Left forelimb (tissue), 1 donor: Measurements from ENCODE around the gene SEMA4D.

Experiments
- DNase-seq: peaks from one replicate; pipeline ENCODE4 v3.0.0-alpha.2; 2018; ENCODE audit warnings: low spot score

The SEMA4D gene

DNA sequence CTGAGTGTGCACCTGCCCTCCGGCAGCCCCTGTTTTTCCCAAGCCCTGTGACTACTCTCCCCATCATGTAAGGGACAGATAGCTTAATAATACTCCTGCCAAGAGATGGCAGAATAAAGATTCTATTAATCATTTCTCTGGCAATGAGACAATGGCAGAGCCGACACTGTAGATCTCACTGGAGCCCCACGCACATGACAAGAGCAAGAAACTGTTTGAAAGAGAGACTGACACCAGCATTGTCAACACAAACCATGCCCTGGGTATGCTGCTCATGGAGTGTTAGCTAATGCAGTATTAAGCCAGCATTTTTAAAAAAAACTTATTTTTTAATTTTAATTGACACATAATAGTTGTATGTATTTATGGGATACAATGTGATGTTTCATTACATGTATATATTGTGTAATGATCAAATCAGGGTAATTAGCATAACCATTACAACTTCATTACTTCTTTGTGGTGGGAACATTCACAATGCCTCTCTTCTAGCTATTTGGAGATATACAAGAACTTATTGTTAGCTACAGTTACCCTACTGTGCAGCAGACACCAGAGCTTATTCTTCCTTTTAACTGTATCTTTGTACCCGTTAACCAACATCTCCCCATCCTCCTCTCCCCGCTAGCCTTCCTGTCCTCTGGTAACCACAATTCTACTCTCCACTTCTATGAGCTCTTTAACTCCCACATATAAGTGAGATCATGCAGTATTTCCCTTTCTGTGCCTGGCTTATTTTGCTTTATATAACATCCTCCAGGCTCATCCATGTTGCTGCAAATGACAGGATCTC lies 31.5 kb upstream of the SEMA4D start:
- no peak for DNase-seq

DNA sequence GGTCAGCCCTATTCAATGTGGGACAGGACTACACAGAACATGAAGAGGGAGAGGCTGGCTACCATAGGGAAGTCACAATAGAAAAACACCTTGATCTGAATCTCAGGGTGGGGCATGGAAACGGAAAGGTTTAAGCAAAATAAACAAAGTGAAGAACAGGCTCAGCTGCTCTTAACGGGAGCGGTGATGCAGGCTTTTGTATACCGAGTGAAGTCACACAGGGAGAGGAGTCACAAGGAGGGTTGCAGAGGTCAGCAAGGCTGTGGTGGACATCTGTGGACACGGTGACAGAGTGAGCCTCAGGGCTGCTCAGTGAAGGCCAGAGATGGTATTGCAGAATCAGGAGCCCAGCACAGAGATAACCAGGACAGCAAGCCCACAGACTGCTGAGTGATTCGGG lies 30.6 kb upstream of the SEMA4D start:
- DNase-seq = peak; percentile 20

DNA sequence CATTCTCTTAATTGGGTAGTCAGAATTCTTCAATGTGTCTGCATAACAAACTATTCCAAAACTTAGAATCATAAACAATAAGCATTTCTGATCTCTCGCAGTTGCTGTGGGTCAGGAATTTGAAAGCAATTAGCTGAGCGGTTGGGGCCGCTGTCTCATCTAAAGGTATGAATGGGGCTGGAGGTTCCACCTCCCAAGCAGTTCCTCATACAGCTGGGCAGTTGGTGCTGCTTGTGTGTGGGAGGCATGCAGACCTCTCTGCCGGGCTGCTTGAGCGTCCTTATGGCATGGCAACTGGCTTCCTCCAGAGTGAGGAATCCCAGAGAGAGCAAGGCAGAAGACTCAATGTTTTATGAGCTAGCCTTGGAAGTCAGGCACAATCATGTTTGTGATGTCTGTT lies 30.2 kb upstream of the SEMA4D start:
- no peak for DNase-seq

DNA sequence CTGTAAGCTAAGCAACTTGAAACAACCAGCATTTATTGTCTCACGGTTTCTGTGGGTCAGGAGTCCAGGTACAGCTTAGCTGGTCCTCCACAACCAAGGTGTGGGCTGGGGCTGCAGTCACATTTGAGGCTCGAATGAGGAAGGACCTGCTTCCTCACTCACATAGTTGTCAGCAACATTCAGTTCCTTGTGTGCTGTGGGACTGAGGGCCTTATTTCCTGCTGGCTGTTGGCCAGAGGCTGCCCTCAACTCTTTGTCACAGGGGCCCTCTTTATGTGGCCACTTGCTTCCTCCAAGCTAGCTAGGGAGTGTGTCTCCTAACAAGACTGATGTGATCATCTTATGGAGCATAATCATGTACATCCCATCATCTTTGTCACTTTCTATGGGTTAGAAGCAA lies 29.2 kb upstream of the SEMA4D start:
- DNase-seq = peak; percentile 28

DNA sequence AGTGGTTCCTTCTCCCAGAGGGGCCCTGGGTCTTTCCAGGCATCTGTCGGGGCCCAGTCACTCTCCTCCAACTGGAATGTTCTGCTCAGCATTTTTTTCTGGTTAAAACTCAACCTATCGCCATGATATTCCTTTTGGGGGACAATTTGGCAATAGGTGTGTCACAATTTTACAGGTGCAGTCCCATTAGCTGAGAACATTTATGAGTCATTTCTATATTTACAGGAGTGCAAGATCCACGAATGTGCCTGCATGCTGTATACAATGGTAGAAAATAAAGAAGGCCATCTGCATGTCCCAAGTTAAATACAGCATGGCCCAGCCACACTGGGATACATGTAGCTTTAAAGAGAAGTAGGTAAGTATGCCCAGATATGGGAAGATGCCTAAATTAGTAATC lies 28.8 kb upstream of the SEMA4D start:
- DNase-seq = no peak

DNA sequence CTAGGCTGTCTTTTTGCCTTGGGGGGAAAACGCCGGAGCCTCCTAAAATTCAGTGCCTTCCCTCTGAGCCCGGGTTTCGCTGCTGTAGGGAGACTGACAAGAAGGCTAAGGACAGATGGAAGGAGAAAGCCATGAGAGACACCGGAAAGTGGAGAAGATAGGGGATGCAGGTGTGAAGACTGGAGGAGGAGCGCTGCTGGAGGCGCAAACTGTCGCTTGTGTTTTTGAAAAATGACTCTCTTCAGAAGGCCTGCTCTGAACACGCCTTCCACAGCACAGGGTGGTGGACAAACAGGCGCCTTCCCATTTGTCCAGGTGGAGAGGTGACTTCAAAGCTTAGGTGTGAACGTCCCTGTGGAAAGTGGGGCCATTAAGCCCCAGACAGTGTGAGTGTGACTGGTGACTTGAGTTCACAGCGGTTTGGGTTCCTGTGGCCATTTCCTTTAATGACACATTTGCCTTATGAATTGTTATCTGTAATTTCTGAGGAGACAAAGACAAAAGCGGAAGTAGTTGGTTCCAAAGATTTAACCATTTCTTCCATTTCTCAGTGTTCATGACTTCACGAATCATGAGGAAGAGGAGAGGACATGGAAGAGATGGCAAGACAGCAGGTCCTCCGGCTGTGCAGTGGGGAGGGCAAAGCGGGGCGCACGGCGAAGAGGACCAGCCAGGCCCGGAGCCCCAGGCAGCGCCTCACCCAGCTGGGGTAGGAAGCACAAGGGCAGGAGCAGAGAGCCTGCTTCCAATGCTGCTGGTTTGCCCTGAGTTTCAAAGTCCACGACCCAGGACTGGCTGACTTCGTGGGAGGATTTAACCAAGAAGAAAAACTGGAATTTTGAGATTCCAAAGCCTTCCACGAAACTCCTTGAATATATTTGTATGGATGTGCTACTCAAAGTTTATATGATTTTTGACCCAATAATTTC lies 27.8 kb upstream of the SEMA4D start:
- no peak for DNase-seq

DNA sequence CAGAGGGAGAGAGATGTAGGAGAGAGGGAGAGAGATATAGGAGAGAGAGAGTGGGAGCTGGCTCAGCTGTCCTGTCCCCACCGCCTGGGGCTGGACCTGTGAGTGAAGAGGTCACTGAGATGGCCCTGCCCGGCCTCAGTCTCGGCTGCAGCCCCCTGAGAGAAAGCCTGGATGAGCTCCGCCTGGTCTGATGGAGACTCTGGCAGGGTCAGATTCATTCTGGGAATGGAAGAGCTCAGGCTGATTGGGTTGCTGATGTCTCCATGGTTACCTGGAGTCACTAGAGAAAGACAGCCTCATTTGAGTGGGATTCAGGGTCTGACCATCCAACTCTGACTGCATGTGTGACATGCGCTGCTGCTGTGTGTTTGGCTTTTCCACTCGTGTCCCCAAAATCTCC lies 27.1 kb upstream of the SEMA4D start:
- DNase-seq = no peak

DNA sequence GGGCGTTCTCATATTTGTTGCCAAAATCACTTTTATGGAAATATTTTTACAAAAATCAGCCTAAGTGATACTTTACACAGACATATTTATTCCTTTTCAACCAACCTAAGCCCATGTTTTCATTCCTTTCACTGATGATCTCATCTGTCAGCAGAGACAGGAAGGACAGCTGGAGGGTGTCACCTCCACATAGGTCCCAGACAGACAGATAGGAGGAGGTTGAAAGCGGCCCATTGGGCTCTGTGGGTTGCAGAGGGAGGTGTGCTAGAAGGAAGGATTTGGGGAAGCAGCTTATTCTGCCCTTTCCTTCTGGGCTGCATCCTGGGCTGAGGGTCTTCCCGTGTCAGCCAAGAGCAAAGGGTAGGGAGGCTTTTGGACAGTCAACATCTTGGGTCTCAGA lies 26.0 kb upstream of the SEMA4D start:
- DNase-seq = no peak

DNA sequence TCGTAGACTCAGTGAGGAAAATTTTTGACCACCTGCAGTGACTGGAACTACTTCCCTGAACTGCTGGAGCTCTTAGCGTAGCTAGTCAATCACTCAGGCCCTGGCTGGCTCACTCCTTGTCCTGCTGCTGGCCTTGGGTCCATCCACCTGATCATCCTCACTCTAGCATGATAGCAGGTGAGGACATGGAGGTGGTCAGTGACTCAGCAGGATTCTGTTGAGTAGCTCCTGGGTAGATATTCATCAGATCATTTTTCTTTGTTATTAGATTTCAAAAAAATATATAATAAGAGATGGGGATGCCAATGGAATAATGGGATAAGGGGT lies 25.0 kb upstream of the SEMA4D start:
- no peak for DNase-seq

DNA sequence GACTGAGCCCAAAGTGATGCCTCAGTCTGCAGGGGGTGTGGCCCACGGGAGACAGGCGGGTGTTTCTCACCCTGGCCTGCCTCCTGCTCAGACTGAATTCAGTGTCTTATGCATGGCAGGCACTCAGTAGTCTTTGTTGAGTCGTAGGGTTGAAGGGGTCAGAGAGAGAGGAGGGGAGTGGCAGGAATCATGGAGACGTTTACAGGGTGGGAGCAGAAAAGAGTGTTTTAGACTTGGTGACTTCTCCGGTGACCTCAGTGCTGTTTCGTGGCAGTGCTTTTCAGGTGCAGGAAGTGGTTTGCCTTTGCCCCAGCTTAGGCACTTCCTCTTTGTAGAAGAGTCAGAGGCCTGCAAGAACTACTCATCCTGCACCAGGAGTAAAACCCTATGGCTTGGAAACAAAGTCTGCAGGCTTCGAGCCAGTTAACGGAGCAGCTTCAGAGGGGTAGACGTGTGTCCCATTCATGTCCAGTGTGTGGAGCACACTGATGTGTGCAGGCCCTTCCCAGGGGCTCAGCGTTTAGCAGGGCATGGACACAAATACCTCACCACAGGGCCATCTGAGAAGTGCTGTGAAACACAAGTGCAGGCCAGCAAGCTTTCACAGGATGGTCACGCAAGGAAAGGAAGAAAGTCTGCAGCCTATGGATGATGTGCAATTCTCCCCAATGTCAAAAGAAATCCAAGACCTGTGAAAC lies 24.5 kb upstream of the SEMA4D start:
- no peak for DNase-seq

DNA sequence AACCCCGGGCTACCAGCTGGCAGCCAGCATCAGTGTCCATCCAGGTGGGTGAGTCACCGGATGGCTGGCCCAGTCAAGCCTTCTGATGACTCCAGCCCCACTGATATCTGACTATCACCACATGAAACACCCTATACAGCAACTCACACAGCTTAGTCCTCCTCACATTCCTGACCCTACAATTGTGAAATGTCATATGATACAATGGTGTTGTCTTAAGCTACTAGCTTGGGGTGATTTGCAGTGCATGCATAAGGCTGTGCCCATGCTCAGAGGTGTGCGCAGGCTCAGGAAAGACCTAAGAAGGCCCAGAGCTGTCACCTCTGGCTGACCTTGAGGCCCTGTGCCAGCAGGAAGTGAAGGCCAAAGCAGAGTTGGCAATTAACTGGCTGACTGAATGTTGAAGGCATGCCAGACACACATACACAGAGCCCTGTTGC lies 21.5 kb upstream of the SEMA4D start:
- no peak for DNase-seq

DNA sequence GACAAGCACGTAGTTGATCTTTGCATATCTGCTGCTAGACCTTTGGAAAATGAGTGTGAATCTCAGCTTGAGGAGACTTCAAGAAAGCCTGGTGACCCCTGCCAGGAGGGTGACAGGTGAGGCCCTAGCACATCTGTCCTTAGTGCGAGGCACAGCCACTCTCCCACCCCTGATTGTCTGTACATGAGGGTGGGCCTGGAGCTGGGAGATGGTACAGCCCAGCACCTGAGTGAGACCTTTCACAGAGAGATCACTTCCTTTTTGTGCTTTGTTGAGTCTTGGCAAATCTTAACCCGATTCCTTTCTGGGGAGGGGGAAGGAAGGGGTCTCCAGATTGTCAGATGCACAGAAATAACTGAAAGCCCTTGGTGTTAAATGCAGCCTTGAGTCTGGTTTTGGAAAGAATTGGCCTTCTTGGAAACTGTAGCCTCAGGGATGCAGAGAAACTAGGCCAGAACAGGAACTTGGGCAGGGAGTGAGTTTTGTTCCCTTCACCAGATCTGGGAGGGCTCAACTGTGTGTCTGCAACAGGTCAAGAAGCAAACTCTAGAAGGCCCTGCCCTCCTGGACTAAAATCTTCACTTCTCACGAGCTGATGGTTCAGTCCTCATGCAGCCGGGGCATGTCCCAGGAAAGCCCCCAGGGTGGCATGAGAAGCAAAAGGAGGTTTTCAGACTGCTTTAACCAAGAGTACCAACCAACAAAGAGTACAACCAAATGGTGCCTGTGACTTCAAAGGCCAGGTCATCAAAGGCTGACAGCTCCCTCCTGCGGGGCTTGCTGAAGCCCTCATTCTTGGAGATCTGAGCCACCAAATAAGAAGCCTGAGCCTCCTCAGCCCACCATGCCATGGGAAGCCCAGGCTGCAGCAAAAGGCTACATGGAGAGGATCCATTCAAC lies 20.8 kb upstream of the SEMA4D start:
- no peak for DNase-seq

DNA sequence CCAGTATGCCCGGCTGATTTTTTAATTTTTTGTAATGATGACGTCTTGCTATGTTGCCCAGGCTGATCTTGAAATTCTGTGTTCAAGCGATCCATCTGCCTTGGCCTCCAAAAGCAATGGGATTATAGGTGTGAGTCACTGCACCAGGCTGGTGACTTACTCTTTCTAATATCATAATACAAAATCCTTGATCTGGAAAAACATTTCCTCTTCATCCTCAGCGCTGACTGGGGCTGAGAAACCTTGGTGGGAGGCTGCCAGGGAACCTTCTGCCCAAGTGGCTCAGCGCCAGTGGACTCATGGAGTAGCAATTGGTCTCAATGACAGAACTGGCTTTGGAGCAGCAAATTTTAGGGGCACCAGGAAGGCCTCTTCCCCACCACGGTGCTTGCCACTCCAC lies 17.5 kb upstream of the SEMA4D start:
- no peak for DNase-seq

DNA sequence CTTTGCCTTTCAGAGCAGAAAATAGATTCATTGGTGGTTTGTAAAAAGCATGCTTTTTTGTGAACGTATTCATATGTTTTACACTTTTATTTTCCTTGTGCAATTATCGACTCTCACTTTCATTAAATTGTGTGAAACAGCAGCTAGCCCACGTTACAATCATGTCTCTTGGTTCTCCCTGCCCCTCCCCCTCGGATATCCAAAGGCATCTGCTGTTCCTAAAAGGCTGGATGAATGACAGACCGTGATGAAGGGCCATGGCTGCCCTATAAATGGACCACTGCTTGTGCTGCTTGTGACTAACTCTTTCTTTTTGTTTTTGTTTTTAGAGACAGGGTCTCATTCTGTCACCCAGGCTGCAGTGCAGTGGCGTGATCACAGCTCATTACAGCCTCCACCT lies 17.0 kb upstream of the SEMA4D start:
- no peak for DNase-seq

DNA sequence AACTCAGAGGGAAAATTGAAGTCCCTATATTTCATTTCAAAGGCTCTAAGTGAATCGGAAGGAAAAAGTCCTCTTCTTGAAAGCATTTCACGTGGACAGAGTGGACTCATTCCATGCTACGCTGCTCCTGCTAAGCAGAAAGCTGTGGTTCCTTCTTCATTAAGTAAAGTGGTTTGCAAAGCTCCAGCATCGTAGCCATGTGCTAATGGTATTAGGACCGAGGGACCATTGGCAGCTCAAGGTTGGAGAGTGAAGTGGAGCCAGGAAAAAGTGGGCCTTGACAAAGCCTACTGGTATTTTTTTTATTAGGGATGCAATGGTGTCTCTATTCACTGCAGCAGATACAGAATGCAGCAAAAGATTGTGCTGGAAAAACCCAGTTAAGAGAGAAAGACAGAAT lies 16.4 kb upstream of the SEMA4D start:
- no peak for DNase-seq

DNA sequence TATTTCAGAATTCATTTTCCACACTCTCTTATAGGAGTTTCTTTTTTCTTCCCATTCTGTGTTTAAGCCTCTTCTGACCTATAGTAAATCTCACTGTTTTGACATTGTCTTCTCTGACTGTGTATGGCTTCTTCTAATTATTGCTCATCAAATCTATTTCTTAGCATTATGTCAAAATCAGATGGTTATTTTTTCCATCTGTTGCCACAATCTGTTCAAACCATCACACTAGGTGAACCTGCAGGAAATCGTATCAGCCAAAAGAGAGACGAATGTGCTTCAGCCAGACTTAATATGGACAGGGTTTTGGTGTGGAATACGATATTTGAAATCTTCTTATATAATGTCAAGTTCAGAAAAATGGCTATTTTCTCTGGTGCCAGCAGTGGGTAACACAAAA lies 15.9 kb upstream of the SEMA4D start:
- DNase-seq = no peak

DNA sequence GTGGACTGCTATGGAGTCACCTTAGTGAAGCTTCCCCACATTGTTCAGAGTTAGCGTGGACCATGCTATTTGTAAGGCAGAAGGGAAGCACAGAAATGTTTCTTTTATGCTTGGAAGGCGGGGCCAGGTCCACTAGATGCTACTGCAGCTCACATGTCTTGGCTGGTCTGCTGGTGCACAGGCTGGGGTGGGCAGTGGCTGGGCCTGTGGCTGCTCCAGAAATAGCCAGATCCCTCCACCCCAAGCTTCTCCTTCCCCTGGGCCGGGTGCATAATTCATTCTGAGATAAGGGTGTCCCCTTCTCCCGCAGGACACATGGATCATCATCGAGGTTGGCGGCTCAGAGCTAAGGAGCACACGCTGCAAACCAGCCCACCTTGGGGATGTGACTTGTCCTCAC lies 14.5 kb upstream of the SEMA4D start:
- DNase-seq = no peak

DNA sequence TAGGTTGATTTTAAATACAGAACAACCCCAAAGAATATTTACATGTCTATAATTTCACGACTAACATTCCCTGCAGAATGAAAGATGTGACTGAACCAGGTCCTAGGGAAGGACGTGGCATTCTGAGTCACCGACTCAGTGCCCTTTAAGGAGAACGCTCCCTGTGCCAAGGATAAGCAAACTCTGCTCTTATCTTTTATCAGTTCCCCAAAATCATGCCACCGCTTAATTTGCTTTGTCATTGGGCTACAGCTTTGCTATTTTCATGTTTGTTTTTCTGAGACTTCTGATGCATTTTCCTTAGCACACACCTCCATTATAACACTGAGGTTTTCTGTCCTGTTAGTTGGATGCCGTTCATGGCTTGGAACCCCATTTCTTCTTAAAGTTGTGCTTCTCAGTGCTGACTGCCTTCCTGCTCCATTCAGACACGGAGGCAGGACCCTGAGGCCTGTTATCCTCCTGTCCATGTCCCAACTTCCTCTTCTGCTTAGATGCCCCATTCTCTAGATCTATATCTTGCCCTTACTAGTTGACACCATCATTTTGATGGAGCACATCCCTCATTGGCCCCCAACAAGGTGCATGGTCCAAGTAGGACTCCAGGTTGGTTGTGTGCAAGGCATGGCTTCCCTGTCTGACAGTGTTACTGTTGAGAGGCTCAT lies 11.2 kb upstream of the SEMA4D start:
- no peak for DNase-seq

DNA sequence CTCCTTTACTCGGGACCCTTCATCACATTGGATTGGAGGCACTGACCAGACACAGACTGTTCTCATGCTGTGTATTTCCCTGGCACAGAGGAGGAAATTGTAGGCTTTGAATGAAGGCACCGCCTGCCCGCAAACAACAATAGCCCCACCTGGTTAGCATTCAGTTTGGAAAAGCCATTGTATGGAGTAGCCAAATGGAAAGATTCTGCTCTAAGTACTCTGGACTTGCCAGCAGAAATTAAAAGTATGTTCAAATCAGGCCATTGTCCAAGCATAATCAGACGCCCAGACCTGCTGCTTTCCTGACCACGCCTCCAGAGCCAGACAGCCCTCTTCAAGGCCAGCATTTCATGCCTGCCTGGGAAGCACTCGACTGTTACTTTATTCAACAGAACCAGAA lies 8.0 kb upstream of the SEMA4D start:
- DNase-seq = no peak

DNA sequence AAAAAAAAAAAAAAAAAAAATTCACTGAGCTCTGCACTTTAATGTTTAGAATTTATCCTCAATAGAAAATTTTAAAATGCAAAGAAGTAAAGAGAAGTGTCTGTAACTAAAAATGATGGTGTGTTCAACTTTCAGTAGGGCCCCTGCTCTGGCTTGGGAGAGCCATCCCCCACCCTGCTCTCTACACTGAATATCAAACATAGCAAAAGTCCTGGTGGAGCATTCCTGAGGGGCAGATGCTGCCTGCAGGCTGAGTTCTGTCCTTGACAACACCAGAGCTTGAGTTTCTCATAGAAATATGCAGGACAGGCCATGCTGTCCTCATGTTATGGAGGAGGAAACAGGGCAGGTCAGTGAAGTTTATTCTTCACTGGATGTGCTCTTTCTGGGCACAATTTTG lies 7.1 kb upstream of the SEMA4D start:
- no peak for DNase-seq

DNA sequence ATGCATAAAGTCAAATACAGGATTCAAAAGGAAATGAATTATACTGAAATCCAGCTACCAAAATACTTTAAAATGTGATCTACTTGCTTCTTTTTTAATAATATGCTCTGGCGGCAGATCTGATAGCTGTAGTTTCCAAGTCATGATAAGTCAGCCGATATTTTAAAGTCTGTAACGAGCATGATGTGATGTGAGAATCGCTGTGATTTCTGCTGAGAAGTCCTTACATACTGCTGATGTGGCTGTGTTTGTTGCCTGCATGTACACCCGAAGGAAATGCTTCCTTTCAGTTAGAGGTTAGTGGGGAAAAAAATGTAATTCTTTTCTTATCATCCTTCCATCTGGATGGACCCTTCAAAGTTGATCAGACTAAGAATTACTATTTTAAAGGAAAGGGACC lies 4.8 kb upstream of the SEMA4D start:
- DNase-seq = no peak
